GM18909 (cell line): Measurements from ENCODE around the gene ANO2.

Source experiments
- ATAC-seq: cut with Tn5 transposase; IDR thresholded peaks from one replicate; pipeline ENCODE4 v1.9.1; 2021; ENCODE audit warnings: mild to moderate bottlenecking; ENCODE audit not compliant: unreplicated experiment, poor library complexity

ANO2 gene

DNA sequence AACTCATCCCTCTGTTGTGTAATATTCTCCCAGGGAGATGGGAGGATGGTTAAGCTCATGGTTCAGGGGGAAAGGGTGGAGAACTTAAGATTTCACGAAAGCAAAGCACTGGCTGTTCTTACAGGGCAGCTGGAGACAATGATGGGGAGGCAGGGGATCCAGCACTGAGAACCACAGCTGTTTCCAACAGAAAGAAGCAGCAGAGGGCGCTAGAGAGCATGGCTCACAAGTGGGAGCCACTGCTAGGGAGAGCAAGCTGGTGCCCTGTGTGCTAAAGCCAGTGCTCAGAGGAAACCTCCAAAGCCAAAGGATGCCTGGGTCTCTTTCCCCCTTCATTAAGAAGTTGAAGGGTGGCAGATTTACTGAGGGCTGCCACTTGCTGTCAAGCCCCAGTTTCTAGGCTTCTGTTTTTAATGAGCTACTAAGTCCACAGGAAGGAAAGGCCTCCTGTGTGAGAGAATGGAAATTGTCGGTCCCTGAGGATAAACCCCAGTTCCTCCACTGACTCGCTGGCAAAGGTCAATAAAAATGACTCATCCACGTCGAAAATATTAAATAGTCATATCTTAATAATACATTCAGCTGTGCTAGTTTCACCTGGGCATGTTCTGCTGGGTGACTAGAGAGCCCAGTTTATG, 199.7 kb downstream of the ANO2 start:
- no peak for ATAC-seq

DNA sequence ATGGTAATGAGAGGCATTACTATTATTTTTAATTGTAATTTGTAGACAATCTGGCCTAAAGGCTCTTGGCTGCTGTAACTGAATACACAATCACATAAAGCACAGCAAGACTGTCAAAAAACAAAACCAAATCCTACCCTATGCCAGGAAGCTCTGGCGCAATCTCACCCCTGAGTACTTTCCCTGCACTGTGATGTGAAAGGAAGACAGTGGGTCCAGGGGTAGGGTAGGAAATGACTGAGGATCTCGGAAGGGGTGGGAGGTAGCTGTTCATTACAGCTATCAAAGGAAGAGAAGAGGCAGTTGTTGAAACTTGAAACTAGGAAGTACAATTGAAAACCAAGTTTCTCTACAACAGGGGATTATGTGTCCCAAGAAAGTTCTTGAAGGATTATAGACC, 202.8 kb downstream of the ANO2 start:
- no peak for ATAC-seq

DNA sequence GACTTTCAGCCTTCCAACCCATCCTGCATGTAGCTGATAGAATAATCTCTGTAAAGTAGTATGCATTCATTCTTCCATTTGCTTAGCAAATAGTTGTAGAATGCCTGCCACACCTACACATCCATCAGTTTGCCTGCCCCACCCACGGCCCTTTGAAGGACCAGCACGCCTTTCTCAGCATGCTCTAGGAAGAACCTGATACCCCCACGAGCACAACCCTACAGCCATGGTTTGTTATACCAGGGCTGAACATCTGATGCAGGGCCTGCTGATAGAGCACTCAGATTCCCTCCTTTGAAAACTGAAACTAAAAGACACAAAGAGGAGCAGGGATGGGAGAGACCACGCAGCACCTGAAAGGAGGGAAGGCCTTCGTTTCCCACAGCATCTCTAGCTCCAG, 205.1 kb downstream of the ANO2 start:
- ATAC-seq: no peak

DNA sequence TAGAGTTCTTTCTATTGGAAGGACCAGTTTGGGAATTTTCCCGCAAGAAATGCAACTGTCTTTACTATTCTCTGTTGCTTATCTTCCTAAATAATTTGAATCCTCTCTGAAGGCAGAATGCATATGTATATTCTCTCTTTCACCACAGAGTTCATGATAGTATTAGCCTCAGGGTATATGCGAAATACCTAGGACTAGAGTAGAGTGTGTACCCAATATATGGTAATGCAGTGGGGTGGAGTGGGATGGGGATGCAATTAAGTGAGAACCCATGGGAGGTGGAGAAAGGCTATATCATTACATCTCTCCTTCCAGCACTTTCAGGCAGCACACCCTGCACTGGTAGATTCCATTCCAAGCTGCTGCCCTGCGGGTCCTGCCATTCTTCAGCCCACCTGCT, 207.3 kb downstream of the ANO2 start:
- no peak for ATAC-seq

DNA sequence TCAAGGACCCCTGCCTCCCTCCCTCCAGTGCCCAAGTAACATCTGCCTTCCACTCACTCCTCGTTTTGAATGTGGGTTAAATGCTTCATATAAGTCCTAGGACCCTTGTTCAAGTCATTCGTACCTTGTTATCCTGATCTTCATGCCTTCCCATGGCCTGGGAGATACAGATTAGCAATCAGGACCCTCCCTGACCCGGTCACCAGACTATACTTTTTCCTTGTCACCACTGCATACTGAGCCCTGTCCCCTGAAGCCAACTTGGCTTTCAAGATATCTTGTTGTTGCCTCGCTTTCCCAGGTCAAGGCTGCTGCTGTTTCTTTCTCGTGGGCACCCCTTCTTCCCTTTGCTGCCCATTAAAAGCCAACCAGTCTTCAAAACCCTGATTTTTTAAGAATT, 208.5 kb downstream of the ANO2 start:
- no peak for ATAC-seq

DNA sequence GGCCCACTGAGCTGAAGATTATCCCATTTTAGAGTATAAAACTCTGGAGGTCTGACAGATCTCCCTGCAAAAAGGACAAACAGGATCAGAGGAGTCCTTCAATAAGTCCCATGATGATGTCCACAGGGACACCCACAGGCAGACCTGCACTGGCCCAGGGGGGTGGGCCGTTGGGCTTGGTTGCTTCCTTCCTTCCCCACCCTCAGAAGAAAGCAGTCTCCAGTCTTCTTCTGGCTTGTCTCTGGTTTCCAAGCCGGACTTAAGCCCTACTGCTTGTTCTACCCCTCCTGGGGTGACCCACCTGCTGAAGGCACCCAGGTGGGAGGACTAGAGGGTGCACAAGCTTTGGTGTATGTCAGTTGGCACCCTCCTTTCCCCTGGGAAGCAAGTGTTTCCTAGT, 209.0 kb downstream of the ANO2 start:
- ATAC-seq: no peak

DNA sequence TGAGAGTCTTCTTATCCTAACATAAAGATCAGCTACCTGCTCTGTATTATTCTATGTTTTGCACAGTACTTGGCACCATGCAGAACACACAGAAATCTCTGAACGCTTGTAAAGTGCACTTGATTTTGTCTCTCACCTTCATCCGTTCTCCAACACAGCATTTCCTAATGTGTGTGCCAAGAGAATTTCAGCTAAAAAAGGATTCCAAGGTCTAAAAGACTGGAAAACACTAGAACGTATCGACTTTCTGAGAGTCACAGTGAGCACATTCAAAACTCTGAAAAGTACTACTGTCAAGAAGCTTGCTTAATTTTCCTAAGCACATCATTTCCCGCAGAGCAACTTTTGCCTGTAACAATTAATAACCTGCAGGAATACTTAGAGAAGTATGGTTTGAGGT, 211.1 kb downstream of the ANO2 start:
- no peak for ATAC-seq

DNA sequence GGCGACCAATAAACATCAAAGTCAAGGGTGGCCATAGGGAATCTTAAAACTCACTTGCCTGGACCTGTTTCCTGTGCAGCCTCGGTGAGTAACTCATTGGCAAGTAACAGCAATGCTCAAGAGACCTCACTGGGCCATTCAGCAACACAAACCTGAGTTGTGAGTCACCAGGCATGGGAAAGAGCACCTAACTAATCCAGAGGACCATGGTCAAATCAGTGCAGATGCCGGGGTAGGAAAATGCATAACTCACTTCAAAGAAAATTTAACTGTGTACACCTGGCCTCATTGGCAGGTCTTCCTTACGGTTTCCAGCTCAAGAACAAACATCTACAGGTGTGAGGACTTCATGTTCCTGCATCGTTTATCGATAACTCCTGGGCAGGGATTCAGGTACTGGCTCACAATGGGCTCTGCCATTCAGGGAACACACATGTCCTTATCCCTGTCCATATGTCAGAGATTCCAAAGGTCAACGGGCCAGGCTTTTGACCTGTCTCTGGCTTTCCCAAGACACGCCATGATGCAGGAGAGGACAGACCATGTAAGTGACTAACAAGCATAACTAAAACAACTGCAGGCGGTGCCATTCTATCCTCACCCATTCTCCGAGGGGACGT, 211.8 kb downstream of the ANO2 start:
- no peak for ATAC-seq

DNA sequence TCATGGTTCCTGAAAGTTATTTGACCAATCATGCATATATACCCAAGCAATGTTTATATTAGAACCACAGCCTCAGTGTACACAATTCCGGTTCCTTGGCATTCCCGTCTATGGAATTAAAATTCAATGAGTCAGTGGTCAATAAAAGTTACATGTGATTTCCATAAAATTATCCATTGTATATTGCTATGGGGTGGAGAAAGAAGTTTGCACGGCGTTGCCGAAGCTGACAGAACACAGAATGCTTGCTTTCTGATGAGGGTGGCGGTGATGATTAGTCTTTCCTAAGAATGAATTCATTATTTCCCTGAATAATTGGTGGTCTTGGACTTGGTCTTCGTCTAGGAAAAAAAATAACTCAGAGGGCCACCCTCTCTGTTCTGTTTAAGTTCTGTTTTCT, 214.1 kb downstream of the ANO2 start:
- no peak for ATAC-seq

DNA sequence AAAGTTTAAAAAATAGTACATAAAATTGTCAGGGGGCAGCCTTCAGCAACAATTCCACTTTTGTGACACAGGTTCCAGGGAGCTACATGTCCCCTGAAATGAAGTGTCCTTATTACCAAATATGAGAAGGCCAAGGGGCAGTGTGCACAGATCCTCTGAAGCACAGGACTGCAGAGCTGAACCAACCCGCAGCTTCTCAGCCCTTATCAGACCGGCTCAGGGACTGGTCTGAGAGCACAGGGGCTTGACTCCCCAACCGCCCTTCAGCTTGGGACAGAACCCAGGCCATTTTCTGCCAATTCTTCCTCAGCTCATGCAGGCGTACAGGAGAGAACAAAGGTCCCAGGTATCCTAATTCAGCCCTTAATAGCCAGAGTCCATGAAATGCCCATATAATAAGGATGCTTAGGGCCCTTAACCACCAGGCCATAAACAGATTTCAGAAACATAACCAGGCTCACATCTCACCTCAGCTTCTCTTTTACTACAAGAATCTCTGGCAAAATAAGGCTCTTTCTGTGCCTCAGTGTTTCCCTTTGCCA, 221.3 kb downstream of the ANO2 start:
- no peak for ATAC-seq

DNA sequence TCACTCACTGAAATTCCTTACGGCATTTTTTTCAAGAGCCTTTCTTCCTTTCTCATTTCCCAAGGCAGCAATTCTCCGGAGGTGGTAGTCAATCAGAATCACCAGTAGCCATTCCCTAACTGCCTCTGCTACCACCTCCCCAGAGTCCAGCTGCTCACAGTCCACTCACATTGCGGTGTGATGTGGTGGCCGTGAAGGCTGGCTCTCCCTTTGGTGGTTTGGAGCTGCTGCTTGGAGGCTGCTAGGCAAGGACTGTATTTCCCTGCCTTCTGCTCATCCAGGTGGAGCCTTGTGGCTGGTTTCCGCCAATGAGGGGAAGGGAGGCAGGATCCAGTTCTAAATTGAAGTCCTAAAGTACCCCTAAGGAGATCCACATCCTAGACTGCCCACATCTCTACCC, 222.0 kb downstream of the ANO2 start:
- no peak for ATAC-seq

DNA sequence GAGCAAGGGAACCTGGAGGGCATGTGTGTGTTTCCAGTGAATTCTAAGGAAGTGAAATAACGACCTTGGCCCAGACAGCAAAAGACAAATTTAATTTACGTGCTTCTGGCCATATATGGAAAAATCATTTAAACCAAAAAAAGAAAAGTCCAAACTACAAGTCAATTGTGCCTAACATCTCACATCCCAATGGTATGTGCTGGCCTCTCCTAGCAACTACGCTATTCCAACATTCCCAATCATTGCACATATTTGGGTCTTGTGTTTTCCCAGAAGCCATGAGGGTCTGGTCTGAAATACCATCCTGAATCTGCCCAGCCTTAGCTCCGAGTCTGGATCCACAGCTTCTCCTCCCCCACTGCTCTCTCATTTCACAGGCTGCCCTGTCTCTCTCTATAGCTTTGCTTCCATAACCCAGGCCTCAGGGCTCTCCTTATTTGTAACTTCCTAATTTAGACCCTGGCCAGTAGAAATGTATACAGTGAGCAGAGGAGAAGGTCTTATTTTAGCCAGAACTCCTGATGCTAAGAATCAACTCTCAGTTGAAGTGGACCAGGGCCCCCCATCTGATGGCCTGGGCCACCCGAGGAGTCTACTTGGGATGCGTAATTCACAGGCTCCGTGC, 224.6 kb downstream of the ANO2 start:
- ATAC-seq: no peak

DNA sequence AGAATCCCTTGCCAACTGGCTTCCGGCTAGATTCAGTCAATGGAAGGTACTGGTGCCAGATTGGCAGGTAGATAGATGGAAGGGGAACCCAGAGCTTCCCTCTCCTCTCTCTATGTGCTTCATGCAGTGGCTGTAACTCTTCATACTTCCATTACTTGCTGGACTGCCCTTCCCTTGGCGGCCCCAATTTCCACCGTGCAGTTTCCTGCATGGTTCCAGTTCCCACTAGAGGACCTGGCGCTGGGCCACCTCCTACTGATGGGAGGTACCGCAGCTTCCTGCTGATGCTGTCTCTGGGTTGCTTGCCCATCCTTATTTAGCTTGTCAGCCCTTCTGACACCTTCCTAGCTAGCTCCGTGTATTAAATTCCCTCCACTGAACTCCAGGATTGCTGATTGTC, 226.4 kb downstream of the ANO2 start:
- no peak for ATAC-seq

DNA sequence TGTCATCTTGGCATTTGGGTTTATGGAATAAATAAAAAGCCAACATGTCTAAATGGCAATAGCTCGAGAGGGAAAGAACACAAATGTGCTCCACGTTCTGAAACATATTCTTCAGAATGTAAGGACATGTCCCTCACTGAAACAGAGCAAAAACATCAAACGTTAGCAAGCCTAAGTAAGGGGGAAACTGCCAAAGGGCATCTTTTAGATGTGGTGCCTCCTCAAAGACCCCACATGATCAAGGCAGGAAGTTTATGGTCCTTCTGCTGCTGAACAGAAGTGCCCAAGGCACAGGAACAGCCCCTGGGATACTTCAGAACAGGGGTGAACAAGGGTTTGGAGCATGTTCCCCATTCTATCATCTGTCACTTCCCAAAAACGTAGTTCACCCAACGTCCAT, 227.0 kb downstream of the ANO2 start:
- no peak for ATAC-seq

DNA sequence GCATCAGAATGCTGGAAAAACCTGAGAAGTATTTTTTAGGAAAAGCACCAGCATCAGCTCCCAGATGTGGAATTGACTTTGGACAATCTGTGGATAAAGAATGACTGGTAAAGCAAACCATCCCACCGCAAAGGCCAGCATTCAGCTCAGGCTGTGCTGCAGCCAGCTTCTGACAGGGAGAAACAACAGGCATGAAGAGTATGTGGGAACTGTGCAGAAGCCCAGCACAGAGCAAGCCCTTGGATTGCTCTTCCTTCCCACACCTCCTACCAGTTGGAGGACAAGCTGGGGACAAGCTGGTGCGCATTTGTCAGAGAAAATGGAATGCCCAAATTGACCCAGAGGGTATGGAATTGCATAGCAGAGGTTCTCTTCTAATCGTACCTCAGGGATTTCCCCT, 228.1 kb downstream of the ANO2 start:
- ATAC-seq: no peak

DNA sequence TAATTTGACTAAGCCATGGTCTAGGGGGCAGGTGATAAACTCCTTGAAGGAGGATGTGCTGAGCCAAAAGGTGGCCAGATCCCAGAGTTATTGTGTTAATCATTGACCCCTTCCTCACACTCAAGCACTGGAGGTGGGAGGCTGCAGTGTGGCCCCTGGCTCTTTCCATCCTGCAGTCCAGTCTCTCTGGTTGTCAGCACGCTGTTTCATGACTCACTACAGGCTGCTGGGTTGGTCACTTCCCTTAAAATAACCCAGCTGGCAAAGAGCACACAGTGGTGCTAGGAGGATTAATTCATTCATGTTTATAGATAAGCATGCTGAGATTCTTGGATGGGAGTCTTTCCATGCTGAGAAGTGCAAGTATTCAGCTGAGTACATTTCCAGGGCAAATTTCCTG, 228.9 kb downstream of the ANO2 start:
- no peak for ATAC-seq

DNA sequence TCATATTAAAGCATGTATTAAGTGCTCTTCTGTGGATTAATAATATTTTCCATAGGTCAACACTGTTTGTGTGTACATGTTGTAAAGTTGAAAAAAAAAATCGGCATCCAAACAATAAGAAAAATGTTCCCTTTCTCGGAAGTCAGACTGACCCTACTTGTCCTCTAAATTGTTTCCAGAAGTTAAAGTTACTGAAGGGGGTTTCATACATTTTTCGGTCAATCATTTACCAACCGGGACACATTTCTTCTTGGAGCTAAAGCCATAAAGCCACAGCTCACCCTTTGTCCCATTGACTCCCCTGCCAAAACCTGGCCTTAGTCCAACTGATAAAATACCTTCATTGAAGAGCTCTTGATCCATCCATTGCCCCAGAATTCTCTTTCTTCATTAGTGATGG, 230.0 kb downstream of the ANO2 start:
- no peak for ATAC-seq

DNA sequence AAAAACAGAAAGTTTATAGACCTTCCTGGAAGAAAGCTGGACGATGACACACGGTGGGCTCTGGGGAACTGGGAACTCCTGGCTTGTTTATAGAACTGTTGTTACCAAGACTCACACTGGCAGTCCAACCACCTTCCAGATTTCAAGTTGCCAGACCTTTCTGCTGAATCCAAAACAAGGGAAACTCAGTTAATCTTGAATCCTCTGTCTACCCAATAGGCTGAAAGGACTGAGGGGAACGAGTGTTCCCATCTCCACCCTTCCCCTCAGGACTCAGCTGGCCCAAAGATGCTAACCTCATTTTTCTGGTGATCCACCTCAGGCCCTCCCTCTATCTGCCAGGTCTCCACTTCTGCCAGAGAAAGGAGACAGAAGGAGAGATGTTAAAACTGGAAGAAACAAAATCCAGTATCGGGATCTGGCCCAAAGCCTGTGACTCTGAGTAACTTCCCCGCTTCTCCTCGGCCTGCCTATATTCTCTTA, 231.4 kb downstream of the ANO2 start:
- ATAC-seq: no peak

DNA sequence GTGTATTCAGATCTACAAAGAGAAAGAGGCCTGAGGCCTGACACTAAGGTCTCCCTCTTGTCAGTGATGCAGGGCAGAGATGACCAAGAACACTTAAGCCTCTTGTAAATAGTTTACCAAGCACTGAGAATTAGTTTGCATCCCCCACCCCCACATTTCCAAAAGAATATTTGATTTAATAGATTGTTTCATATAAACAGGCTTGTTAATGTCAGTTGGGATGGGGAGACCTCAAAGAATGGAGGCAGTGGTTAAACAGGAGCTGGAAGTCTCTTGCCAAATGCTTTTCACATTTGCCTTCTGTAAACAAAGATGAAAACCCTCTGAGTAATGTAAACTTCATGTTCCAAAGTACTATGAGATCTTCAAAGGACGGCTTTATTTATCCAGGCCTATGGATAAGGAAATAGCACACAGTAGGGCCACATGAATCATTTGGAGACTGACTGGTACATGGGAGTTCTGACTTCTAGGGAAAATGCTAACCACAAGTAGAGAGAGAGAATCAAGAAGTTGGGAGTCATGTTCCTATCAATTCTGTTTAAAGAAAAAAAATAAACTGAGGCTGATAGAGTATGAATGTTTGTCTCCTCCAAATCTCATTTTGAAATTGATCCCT, 234.7 kb downstream of the ANO2 start:
- ATAC-seq: no peak

DNA sequence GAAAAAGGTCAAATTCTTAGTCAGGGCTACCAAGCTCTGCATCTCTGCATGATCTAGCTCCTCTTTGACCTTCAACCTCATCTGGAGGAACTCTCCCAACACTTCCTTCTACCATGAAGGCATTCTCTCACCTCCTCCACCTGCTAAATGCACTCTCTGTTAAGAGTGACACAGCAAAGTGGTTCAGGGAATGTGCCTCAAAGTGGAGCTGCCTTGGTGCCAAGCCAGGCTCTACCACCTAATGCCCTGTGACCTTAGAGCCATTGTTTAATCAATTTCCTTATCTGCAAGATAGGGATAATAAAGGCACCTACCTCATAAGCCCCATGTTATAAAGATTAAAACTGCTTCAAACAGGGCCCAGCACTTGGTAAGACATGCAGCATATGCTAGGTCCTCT, 236.7 kb downstream of the ANO2 start:
- ATAC-seq: no peak

DNA sequence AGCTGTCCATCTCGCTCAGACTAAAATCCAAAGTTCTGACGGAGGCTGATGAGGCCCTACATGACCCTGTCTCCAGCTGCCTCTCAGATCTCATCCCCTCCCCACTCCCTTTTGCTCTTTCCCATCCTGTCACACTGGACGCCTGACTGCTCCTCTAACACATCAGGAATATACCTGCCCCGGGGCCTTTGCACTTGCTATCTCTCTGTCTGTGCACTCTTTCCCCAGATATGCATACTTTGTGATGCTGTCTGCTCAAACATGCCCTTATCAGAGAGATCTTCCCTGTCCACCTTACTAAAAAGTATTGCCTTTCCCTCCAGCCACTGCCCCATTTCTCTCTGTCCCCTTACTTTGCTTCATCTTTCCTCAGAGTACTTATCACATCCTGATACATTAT, 238.8 kb downstream of the ANO2 start:
- no peak for ATAC-seq
